Measurements from ENCODE around the gene VWA7. TPM values are rescaled to one million over a fixed set of nuclear protein-coding genes. Genes with fewer than 3 reads are reported as not detected.

VWA7 gene
- total and polyA plus RNA-seq, 5 experiments from 2014 or later, result 0.34 to 0.52 (median 0.47) TPM; not detected in 2

DNA sequence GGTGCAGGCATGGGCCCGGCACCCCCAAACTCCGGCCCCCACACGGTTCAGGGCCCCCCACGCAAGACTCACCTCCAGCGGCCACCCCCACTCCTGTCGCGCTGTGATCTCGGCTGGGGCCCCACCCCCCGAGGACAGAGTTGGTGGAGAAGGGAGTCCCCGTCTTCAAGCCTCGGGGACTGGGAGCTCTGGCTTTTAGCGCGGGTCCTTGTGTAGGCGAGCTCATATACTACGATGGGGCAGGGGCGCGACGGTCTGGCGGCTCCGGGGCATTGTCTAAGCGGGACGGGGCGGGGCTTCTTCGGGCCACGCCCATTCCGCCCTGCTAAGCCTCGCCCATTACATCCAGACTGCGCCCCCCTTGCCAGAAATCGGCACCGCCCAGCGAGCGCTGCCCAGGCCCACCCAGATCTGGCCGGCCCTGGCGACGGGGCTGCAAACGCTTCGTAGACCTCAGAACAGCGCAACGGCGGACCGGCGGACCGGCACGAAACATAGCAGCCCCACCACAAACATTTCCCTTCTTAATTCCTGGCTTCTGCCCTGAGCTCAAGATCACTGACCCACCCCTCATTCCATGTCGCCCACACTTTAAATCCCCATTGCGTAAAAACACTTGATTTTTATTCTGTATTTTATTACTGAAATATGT is 47.0 kb downstream of the VWA7 start:
- no peaks in the 10 kb centered on the region for H3K9me3 Mint-ChIP-seq
- DNase-seq (peak; percentile 53 to 80 (median 69)), ATAC-seq (peak; percentile 67 to 68)
- H3K36me3 Mint-ChIP-seq, result peaks cover 0 to 30% (median 6%) of the 10 kb centered on the region in 3 donors
- H3K27ac Mint-ChIP-seq, result peak overlapping the region; percentile 44 to 92 (median 88)
- H3K27me3 Mint-ChIP-seq, result no peaks in the 10 kb centered on the region
- POLR2A ChIA-PET, result interaction anchor here (0.5 to 4.3 kb wide), 18 partner anchors 9 to 236 kb away, joined by 3 to 24 read pairs (median 5); partner anchors contain the start of genes ABHD16A, BAG6, GPANK1 and HSPA1A
- H3K4me3 Mint-ChIP-seq, result peak overlapping the region; percentile 94 to 98 (median 97)
- peaks cover 26 to 74% (median 69%) of the 10 kb centered on the region in 4 donors for H3K4me1 Mint-ChIP-seq

DNA sequence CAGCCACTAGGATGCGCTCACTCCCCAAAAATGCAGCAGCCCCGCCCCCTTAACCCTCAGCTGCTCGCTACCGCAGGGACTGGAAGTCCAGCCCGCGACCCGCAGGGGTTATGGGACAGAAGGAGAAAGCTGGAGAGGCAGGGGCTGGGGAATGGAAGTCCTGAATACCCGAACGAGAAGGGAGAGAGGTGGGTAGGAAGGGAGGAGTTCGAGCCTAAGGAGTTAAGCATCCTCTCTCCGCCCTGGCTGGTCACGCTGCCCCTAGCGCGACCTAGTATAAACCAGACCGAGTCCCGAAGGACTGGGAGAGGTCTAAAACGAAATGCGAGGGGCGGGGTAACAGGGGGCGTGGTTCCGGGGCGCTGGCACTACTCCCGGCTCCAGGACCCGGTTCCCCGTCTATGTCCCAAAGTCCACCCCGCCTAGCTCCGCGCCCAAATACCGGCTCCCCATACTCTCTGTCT is 47.6 kb downstream of the VWA7 start:
- Mint-ChIP-seq H3K4me3 (peak overlapping the region; percentile 94 to 98 (median 97)), H3K9me3 (no peaks in the 10 kb centered on the region), H3K27ac (peak overlapping the region; percentile 65 to 94 (median 88)), H3K4me1 (peaks cover 22 to 69% (median 64%) of the 10 kb centered on the region in 4 donors), H3K27me3 (no peaks in the 10 kb centered on the region), H3K36me3 (peaks cover 0 to 30% (median 6%) of the 10 kb centered on the region in 3 donors)
- DNase-seq, result peak; percentile 61 to 88 (median 77)
- ATAC-seq, result peak; percentile 73 to 81
- POLR2A ChIA-PET, result interaction anchor here (0.8 to 4.3 kb wide), 17 partner anchors 9 to 243 kb away, joined by 3 to 24 read pairs (median 5); partner anchors contain the start of genes ABHD16A, BAG6, DXO and GPANK1

DNA sequence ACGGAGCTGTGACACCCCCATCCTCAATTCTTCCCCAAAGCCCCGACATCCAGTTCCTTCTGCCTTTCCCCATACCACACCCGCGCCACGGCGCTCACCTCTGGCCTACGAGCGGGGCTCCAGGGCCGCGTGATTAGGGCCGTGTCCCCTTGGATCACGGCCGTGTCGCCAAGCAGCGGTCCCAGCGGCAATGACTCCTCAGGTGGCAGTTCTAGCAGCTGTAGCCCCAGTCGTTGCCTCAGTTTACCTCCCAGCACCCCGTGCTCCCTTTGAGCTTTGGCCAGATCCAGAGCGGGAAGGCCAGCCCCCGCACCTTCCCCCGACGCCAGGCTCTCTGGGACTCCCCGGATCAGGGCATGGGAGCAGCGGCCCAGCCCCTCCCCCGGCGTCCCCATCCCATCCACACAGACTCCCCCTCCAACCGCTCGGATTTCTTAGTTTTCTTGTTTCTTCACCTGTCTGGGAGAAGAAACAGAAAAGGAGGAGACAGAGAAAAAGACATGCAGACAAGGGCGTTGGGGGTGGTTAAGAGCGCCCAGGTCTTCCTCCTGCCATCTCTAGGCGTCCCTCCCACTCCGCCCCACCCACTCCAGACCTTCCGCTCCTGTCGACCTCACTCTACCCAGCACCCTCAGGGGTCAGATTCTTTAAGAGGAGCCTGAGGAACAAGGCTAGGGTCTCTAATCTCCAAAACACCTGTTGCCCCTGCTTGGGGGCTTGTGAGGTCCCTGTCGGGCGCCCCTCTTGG is 48.2 kb downstream of the VWA7 start, which contains the start of gene DDAH2:
Gene DDAH2 (minus strand): TSS at position 533 of the 748 bp plus-strand sequence. CDS start 138 bp downstream, at position 395.
- Mint-ChIP-seq H3K9me3 (no peaks in the 10 kb centered on the region), H3K4me3 (peak within 1 kb of the TSS; percentile 94 to 98 (median 97)), H3K36me3 (peaks cover 0 to 30% (median 6%) of the 10 kb centered on the region in 3 donors), H3K27ac (peak within 1 kb of the TSS; percentile 65 to 94 (median 90)), H3K4me1 (peaks cover 23 to 67% (median 64%) of the 10 kb centered on the region in 4 donors), H3K27me3 (no peaks in the 10 kb centered on the region)
- DNase-seq (no peak), ATAC-seq (peak; percentile 5 to 25)
- POLR2A ChIA-PET, result interaction anchor here (0.8 to 4.3 kb wide), 18 partner anchors 10 to 243 kb away, joined by 3 to 24 read pairs (median 6); partner anchors contain the start of genes ABHD16A, DXO, GPANK1 and HSPA1B

DNA sequence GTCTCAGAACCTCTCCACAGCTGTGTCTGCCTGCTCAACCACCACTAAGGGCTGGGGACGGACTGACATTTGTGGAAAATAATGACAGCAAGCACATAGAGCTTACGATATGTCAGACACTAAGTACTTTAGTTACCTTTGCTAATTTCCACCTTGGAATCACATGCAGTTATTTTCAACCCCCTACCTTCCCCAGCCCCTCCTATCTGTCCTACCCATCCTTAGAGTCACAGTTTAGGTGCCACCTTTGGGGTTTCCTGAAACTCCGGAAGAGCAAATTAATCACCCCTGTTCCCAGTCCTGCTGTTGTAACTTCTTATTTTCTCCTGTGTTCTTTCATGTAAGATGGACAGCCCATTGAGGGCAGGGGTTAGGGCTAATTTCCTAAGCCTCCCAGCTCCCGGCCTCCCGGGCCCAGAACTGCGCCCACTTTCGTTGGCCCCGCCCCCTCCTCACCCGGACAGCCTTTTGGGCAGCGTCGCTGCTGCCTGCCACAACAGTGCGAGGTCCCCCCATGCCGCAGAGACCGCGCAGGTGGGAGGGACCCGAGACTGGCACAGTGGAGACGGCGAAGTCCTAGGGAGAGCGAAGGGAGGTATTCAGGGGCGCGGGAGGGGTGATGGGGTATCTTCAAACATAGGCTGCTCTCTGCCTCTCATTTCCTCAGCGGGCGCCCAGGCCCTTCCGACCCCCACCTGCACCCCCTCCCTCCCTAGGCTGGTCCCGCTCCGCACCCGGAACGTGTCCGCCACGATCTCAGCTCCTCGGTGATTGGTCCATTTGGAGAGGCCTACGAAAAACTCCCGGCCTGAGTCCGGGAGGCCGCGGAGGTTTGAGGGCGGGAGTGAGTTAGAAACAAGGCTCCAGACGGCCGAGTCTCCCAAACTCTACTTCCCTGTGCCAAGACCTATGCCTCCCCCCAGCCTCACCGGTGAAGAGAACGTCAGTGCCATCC is 49.1 kb downstream of the VWA7 start:
- DNase-seq (no peak), ATAC-seq (no peak)
- POLR2A ChIA-PET, result interaction anchor here (0.6 to 4.3 kb wide), 9 partner anchors 11 to 1582 kb away, joined by 3 to 24 read pairs (median 7); partner anchors contain the start of genes ABHD16A, HSPA1B, LSM2 and MSH5
- no peaks in the 10 kb centered on the region for H3K9me3 Mint-ChIP-seq
- H3K27me3 Mint-ChIP-seq, result no peaks in the 10 kb centered on the region
- H3K27ac Mint-ChIP-seq, result peak overlapping the region in 7 of 10 donors; percentile 12 to 88 (median 72)
- peak overlapping the region; percentile 44 to 97 (median 67) for H3K4me3 Mint-ChIP-seq
- peaks cover 0 to 21% (median 5%) of the 10 kb centered on the region in 3 donors for H3K36me3 Mint-ChIP-seq
- H3K4me1 Mint-ChIP-seq, result peaks cover 21 to 68% (median 62%) of the 10 kb centered on the region in 4 donors

DNA sequence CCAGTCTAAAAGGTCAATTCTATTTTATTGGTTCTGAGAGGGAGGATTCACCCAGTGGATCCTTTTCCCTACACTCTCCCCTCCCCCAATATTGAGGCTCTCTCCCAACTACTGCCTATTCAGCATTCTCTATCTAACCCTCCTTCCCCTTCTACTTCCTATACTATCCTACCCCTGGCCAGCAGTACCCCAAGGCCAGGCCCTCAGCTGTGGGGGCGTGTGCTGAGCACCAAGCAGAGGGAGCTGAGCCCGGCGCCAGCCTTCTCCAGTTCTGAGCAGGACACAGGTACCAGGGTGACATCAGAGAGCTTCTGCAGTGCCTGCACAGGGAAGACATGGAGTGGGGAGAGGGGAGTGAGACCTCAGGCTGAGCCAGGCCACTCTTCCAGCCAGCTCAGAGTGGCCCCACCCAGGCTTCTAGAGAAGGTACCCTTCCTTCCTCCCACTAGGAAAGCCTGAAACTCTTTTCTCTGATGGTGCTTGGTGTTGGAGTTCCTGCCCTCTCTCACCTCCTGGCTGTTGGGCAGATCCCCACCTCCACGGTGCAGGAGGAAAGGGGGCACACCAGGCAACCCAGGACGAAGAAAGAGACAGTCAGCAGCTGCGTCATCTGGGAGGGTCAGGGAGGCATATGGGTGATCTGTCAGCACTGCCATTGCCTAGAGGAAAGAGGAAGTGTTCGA is 50.0 kb downstream of the VWA7 start:
- H3K4me1 Mint-ChIP-seq, result peaks cover 21 to 69% (median 62%) of the 10 kb centered on the region in 4 donors

DNA sequence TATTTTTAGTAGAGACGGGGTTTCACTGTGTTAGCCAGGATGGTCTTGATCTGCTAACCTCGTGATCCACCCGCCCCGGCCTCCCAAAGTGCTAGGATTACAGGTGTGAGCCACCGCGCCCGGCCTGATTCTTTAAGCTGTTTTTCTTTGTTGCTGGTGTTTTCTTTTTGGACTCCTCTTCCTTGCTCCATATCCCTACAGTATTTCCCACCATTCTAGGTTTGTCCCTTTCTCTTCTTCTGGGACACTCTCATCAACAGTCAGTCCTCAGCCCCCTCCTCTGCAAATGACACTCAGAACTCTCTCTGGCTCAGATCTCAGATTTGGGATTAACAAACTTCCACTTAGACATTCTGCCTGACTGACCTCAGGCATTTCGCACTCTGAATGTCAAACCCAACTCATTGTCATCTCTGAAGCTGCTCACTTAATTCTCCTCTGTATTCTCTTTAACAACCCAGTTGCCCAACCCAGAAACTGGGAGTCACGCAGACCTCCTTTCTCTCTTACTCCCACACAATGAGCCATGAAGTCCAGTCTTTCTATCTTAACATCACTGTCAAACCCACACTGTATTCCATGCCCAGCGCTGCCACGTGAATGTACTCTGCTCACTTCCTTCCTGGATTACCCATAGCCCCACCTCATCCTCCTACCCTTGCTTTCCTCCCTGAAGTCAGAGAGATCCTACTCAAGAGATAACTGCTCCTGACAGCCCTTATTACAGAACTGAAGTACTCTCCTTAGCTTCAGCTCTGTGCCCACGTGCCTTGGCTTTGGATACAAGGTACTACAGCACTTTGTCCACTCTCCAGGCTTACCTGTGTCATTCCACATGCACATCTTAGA is 51.4 kb downstream of the VWA7 start:
- H3K4me1 Mint-ChIP-seq, result peaks cover 21 to 65% (median 58%) of the 10 kb centered on the region in 4 donors
- H3K9me3 Mint-ChIP-seq, result no peaks in the 10 kb centered on the region
- H3K27ac Mint-ChIP-seq, result peak overlapping the region in 5 of 10 donors; percentile 3 to 87 (median 57)
- H3K4me3 Mint-ChIP-seq, result peak overlapping the region in 1 of 10 donors; percentile 1
- H3K36me3 Mint-ChIP-seq, result peaks cover 0 to 3% (median 0%) of the 10 kb centered on the region in 3 donors
- ATAC-seq, result no peak
- DNase-seq, result no peak
- POLR2A ChIA-PET, result interaction anchor here (1.1 to 2.7 kb wide), 3 partner anchors 13 to 70 kb away, joined by 3 to 9 read pairs (median 4); partner anchors contain the start of genes ABHD16A and VARS1
- no peaks in the 10 kb centered on the region for H3K27me3 Mint-ChIP-seq

More for the DNA sequence above, 50.0 kb downstream of the VWA7 start:
- DNase-seq (peak in 1 of 10 donors; percentile 43), ATAC-seq (peak in 1 of 2 donors; percentile 18)
- Mint-ChIP-seq H3K9me3 (no peaks in the 10 kb centered on the region), H3K27ac (peak overlapping the region in 7 of 10 donors; percentile 12 to 88 (median 72)), H3K36me3 (peaks cover 0 to 14% (median 3%) of the 10 kb centered on the region in 3 donors), H3K4me3 (peak overlapping the region; percentile 4 to 83 (median 52)), H3K27me3 (no peaks in the 10 kb centered on the region)
- POLR2A ChIA-PET, result interaction anchor here (0.5 to 4.3 kb wide), 6 partner anchors 12 to 103 kb away, joined by 3 to 24 read pairs (median 6); partner anchors contain the start of genes ABHD16A, LSM2 and MSH5

DNA sequence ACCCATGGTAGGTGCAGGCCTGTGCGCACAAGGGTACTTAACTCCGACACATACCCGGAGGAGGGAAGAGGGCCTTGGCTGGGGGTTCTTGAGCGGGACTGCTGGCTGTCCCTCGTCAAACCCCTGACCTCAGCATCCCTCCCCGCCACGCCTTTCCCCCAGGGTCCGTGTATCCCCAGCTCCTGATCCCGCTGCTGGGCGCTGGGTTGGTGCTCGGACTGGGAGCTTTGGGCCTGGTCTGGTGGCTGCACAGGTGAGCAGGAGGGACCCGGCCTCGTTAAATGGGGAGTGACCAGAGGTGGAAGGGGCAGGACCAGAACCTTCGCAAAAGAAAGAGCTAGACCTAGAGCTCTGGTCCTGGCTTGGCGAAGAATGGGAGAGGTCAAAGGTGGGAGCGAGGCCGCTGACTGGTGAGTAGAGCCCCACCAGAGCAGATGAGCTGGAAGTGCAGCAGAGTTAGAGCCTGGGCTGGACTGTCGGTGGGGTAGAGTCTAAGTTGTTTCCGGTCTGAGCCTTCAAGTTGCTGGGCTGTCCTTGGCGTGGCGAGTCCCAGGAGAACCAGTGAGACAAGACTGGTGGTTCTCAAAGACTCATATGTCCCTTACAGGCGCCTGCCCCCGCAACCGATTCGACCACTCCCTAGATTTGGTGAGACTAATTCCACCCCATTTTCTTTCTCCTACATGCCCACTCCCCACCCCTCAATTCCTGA is 53.0 kb downstream of the VWA7 start:
- H3K9me3 Mint-ChIP-seq, result no peaks in the 10 kb centered on the region

DNA sequence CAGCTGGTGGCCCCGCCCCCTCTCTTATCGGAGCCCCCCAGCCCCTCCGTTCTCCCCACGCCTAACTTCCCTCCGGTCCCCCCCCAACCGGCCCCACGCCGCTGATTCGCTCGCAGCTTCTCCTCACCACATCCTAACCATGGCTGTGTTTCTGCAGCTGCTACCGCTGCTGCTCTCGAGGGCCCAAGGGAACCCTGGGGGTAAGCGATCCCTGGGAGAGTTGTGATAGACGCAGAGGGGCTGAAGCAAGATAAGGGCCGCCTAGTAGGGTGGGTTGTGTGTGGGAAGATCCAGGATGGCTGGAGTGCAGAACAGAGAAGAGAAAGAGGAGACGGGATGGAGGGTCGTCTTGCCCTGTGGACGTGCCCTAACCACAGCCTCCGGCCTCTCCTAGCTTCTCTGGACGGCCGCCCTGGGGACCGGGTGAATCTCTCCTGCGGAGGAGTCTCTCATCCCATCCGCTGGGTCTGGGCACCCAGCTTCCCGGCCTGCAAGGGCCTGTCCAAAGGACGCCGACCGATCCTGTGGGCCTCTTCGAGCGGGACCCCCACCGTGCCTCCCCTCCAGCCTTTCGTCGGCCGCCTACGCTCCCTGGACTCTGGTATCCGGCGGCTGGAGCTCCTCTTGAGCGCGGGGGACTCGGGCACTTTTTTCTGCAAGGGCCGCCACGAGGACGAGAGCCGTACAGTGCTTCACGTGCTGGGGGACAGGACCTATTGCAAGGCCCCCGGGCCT is 53.7 kb downstream of the VWA7 start, which contains the start of gene MPIG6B:
Gene MPIG6B (plus strand): TSS at position 129 of the 735 bp plus-strand sequence. CDS start 11 bp downstream, at position 140.
- Mint-ChIP-seq H3K27me3 (no peaks in the 10 kb centered on the region), H3K36me3 (no peaks in the 10 kb centered on the region), H3K4me1 (peaks cover 18 to 43% (median 40%) of the 10 kb centered on the region in 4 donors), H3K27ac (peak within 1 kb of the TSS in 9 of 10 donors; percentile 40 to 92 (median 68)), H3K4me3 (peak within 1 kb of the TSS in 8 of 10 donors; percentile 47 to 73 (median 52)), H3K9me3 (no peaks in the 10 kb centered on the region)
- DNase-seq (peak in 1 of 10 donors; percentile 30), ATAC-seq (peak; percentile 66 to 67)
- POLR2A ChIA-PET, result interaction anchor here (0.6 to 2.1 kb wide), 8 partner anchors 8 to 220 kb away, joined by 3 to 7 read pairs (median 4); partner anchors contain the start of genes ABHD16A and LY6G6D

More for the DNA sequence above, 53.0 kb downstream of the VWA7 start:
- DNase-seq (no peak), ATAC-seq (no peak)
- POLR2A ChIA-PET, result interaction anchor here (1.2 to 2.1 kb wide), 3 partner anchors 12 to 21 kb away, joined by 3 to 7 read pairs (median 4); partner anchors contain the start of gene ABHD16A
- Mint-ChIP-seq H3K27ac (peak overlapping the region in 6 of 10 donors; percentile 14 to 86 (median 44)), H3K4me3 (peak overlapping the region in 6 of 10 donors; percentile 35 to 60 (median 48)), H3K4me1 (peaks cover 18 to 50% (median 47%) of the 10 kb centered on the region in 4 donors), H3K27me3 (no peaks in the 10 kb centered on the region), H3K36me3 (no peaks in the 10 kb centered on the region)

DNA sequence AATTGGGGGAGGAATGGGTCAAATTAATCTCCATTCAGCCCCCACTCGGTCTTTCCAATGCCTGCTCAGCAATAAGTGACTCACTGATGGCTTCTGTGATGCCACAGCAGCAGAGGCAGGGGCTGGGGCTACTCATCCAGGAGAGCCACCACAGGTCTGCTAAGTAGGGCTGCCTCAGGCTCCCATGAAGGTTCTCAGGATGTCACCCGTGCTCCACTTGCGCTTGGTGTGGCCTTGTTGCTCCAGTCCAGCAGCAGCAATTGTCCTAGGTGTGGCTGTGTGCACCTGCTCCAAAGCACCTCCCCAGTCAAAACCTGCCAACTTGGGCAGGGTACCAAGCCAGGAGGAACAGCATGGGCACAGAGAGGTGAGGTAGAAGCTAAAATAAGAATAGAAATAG is 55.0 kb downstream of the VWA7 start:
- Mint-ChIP-seq H3K27me3 (no peaks in the 10 kb centered on the region), H3K4me3 (no peak overlapping the region), H3K9me3 (no peaks in the 10 kb centered on the region), H3K27ac (peak overlapping the region in 2 of 10 donors; percentile 7 to 63), H3K4me1 (peaks cover 18 to 35% (median 30%) of the 10 kb centered on the region in 4 donors), H3K36me3 (no peaks in the 10 kb centered on the region)
- ATAC-seq (no peak), DNase-seq (no peak)
- POLR2A ChIA-PET, result interaction anchor here (0.6 to 0.7 kb wide), 2 partner anchors 69 to 101 kb away, joined by 3 to 5 read pairs; no protein-coding TSS in a partner anchor
